Measurements from ENCODE around the gene TMEM239.

The TMEM239 gene

GRCh38 chr20:2851086-2851485 is 34.9 kb downstream of the TMEM239 start:
- DNase-seq: no peak

DNA sequence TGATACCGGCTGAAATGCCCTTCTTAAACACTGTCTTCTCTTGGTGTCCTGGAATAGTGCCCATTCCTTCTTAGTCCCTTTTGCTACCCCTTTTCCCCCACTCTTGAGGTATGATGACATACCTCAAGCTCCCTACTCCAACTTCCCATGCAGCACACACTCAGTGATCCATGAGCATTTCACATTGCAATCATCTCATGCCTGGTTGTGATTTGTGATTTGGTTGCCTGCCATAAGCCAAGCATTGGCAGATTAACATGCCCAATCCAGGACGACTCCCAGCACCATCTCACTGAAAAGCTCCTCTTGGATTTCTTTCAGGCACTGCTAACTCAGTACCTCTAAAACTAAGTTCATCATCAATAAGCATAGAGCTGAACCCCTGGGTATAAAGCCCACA is 42.4 kb downstream of the TMEM239 start:
- no peak for DNase-seq

- peak; percentile 51 for DNase-seq
These were observed 43.4 kb downstream of the TMEM239 start for GRCh38 chr20:2859330-2860121.

GRCh38 chr20:2864626-2865025 is 48.5 kb downstream of the TMEM239 start:
- DNase-seq: no peak

- DNase-seq: no peak
These were observed 48.9 kb downstream of the TMEM239 start for GRCh38 chr20:2865101-2865500.

DNA sequence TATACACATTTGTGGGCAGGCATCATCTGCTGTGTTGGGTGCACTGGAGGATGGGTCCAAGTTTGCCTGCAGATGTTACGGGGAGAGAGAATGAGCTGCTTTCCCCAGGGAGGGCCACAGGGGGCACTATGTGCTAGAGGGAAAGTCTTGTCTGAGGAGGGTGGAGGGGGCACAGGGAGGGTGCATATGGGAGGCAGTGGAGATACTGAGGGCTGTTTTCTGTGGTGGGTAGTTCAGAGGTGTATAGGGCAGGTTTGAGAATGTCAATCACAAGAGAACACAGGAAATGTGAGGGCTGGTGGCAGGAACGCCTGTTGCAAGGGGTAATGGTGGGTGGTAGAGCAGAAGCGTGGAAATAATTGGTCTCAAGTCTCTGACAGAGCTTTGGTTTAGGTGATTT is 49.5 kb downstream of the TMEM239 start:
- DNase-seq: no peak

DNA sequence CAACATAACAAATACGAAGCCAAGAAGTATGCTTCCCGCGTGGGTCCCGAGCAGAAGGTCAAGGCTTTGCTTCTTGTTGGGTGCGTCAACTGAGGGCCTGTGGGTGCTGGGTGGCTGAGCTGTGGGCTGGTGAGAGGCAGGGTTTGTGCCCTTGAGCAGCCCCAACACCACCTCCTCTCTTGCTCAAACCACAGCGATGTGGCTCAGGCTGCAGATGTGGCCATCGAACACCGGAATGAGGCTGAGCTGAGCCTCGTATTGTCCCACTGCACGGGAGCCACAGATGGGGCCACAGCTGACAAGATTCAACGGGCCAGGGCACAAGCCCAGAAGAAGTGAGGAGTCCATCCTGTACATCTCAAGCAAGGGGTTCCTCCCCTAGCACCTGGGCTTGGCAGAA is 50.1 kb downstream of the TMEM239 start:
- DNase-seq: no peak

DNA sequence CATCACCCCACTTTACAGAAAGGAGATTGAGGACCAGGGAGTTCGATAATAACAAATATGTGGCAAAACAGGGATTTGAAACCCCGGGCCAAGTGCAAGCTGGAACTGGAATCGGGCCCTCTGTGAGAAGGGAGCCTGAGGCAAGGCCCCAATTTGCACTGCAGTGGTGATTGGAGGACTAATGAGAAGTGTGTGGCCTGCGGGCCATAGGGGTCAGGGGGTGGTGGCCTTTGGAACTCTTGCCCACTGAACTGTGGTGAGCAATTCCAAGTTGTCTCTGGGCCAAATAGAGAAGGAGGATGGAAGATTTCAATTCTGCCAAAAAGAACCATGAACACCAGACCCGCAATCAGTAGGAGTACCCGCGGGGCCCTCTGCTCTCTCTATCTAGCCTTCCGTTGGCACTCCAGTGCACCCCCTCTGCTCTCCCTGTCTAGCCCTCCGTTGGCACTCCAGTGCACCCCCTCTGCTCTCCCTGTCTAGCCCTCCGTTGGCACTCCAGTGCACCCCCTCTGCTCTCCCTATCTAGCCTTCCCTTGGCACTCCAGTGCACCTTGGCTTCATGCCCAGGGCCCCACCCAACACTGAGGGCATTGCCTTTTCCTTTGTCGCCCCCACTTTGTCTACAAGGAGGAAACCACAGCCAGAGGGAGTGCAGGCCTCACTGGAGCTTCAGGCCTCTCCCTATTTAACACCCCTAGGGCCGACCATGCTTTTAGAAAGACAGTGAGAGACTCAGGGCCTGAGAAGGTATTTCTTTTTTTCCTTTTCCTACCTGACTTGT is 51.1 kb downstream of the TMEM239 start:
- no peak for DNase-seq

All from femur (tissue), 1 donor.